WTC11 (cell line): ENCODE results near the gene CAMSAP1.

Experiments
- ATF6 ChIP-seq: sonication (generic); formaldehyde crosslinking; IDR thresholded peaks from 2 replicates; pipeline ENCODE4 v1.8.1; 2023; ENCODE audit warnings: mild to moderate bottlenecking, missing genetic modification reagents
- CTCF ChIP-seq: fragments of 200-600 bp; IDR thresholded peaks from 2 replicates; pipeline ENCODE4 v1.8.0; 2022; ENCODE audit warnings: antibody characterized with exemption
- ESRRA ChIP-seq: sonication (generic); formaldehyde crosslinking; IDR thresholded peaks from 2 replicates; pipeline ENCODE4 v1.8.1; 2022; ENCODE audit warnings: mild to moderate bottlenecking, missing genetic modification reagents, borderline replicate concordance
- ETV6 ChIP-seq: sonication (generic); formaldehyde crosslinking; IDR thresholded peaks from 2 replicates; pipeline ENCODE4 v1.8.1; 2022; ENCODE audit warnings: mild to moderate bottlenecking, missing genetic modification reagents
- FOXJ3 ChIP-seq: sonication (generic); formaldehyde crosslinking; IDR thresholded peaks from 2 replicates; pipeline ENCODE4 v1.9.0; 2021; ENCODE audit warnings: missing genetic modification reagents, mild to moderate bottlenecking, borderline replicate concordance
- MAX ChIP-seq: sonication (generic); formaldehyde crosslinking; IDR thresholded peaks from 2 replicates; pipeline ENCODE4 v1.8.0; 2022; ENCODE audit warnings: mild to moderate bottlenecking, missing genetic modification reagents
- MLX ChIP-seq: sonication (generic); formaldehyde crosslinking; IDR thresholded peaks from 2 replicates; pipeline ENCODE4 v1.8.1; 2023; ENCODE audit warnings: mild to moderate bottlenecking, missing genetic modification reagents, moderate library complexity
- NR2C2 ChIP-seq: sonication (generic); formaldehyde crosslinking; IDR thresholded peaks from 2 replicates; pipeline ENCODE4 v1.8.0; 2022; ENCODE audit warnings: mild to moderate bottlenecking, missing genetic modification reagents
- SP1 ChIP-seq: sonication (generic); formaldehyde crosslinking; conservative IDR thresholded peaks from 2 replicates; pipeline ENCODE4 v1.8.1; 2022; ENCODE audit warnings: missing genetic modification reagents
- USF2 ChIP-seq: sonication (generic); formaldehyde crosslinking; IDR thresholded peaks from 2 replicates; pipeline ENCODE4 v1.8.1; 2023; ENCODE audit warnings: mild to moderate bottlenecking, missing genetic modification reagents, moderate library complexity
- ZBTB21 ChIP-seq: sonication (generic); formaldehyde crosslinking; IDR thresholded peaks from 2 replicates; pipeline ENCODE4 v1.8.1; 2023; ENCODE audit warnings: mild to moderate bottlenecking, missing genetic modification reagents, borderline replicate concordance

GRCh38 chr9:135777623-135778177 is 129.6 kb downstream of the CAMSAP1 start:
- TF ChIP-seq NR2C2 (CRISPR knock-in tag) (no peak), USF2 (CRISPR knock-in tag) (no peak), CTCF (no peak), ATF6 (CRISPR knock-in tag) (no peak), SP1 (no peak), ESRRA (CRISPR knock-in tag) (no peak), ETV6 (no peak), MAX (CRISPR knock-in tag) (no peak), FOXJ3 (CRISPR knock-in tag) (no peak), MLX (CRISPR knock-in tag) (no peak), ZBTB21 (no peak)
